Upper lobe of left lung (tissue), 6 donors: ENCODE data around the gene FCRLB. TPM values are rescaled to one million over a fixed set of nuclear protein-coding genes. Genes with fewer than 3 reads are reported as not detected.

ENCODE experiments used
- ATAC-seq, 2 donors: fragments of 200-7000 bp; cut with Tn5 transposase; one replicate each; pipeline ENCODE4 v1.9.1; 2022; ENCODE audit warnings: mild to moderate bottlenecking in 2 of 2, moderate library complexity in 2 of 2; ENCODE audit not compliant: low FRiP score in 2 of 2
- DNase-seq, 2 donors: peaks; one replicate each; pipeline ENCODE4 v3.0.0-alpha.2; 2019 to 2020
- H3K27ac ChIP-seq, 4 donors: fragments of 200-600 bp; sonication (generic); one replicate each; pipeline ENCODE4 v1.5.1; 2016 to 2019
- H3K27me3 ChIP-seq, 4 donors: fragments of 200-600 bp; sonication (generic); one replicate each; pipeline ENCODE4 v1.5.1; 2017 to 2019
- H3K36me3 ChIP-seq, 4 donors: fragments of 200-600 bp; sonication (generic); one replicate each; pipeline ENCODE4 v1.5.1; 2016 to 2019
- H3K4me1 ChIP-seq, 4 donors: fragments of 200-600 bp; sonication (generic); one replicate each; pipeline ENCODE4 v1.5.1; 2018 to 2019
- H3K4me3 ChIP-seq, 4 donors: fragments of 200-600 bp; sonication (generic); one replicate each; pipeline ENCODE4 v1.5.1; 2017 to 2019; ENCODE audit warnings: mild to moderate bottlenecking in 2 of 4, moderate library complexity in 1 of 4
- H3K9me3 ChIP-seq, 4 donors: fragments of 200-600 bp; sonication (generic); one replicate each; pipeline ENCODE4 v1.5.1; 2018 to 2019
- EP300 ChIP-seq, 4 donors: sonication (generic); formaldehyde crosslinking; IDR thresholded peaks; one replicate each; pipeline ENCODE4 v1.5.1; 2017; ENCODE audit warnings: antibody characterized with exemption in 4 of 4, control low read depth in 2 of 4
- POLR2A ChIP-seq, 4 donors: fragments of 450-650 bp; IDR thresholded peaks; one replicate each; pipeline ENCODE4 v1.5.1; 2016 to 2017; ENCODE audit warnings: antibody characterized with exemption in 4 of 4, mild to moderate bottlenecking in 2 of 4
- POLR2AphosphoS5 ChIP-seq, 2 donors: sonication (generic); formaldehyde crosslinking; IDR thresholded peaks; one replicate each; pipeline ENCODE4 v1.5.1; 2017; ENCODE audit warnings: antibody characterized with exemption in 2 of 2
- WGBS, 2 donors: methylation state at CpG; one replicate each; pipeline ENCODE4 v1.1.5; 2017 to 2018; 5-methylcytosine and 5-hydroxymethylcytosine counted together
- small RNA-seq, 4 donors: library from RNA; depleted of rRNA; stranded (forward); fragments of <200 nt; gene quantifications; one replicate each; pipeline ENCODE3, GENCODE V24; 2016
- total RNA-seq, 6 donors: library from RNA; depleted of rRNA in 4 of 6; stranded (reverse); fragments of >200 nt in 4 of 6; gene quantifications; one replicate each; pipeline versions ENCODE4 v1.1.0 to v1.2.1, GENCODE V29; 2016 to 2021
- TF ChIP-seq, protein P1 (sequence below), 6 experiments: fragments of 450-650 bp in 4 of 6; fragments of 200-600 bp in 2 of 6; sonication (generic) in 2 of 6; IDR thresholded peaks; one replicate each; pipeline ENCODE4 v1.5.1; 2016 to 2019; ENCODE audit warnings: antibody characterized with exemption in 6 of 6
- donor health status: DM: no; HTN: no; CAD: no; lungs with moderate emphysema.
- donor health status: DM: no; HTN: yes; CAD: no; lungs with severe emphysema.

The FCRLB gene
- total RNA-seq, 6 donors from 2014 or later = 1.4 to 2.1 (median 1.7) TPM; not detected in 3

- peak in 1 of 2 donors; percentile 79 for ATAC-seq
- DNase-seq = no peak
- TF ChIP-seq POLR2AphosphoS5 (IDR thresholded peaks at IDR 0.05) (no peak), POLR2A (IDR thresholded peaks at IDR 0.05) (peak in 1 of 4 donors; percentile 35)
These were observed 51.1 kb downstream of the FCRLB start for GRCh38 chr1:161772397-161772796.

GRCh38 chr1:161773791-161774190, 52.4 kb downstream of the FCRLB start:
- peaks cover 15 to 43% (median 21%) of the 10 kb centered on the region in 4 donors for H3K4me1 ChIP-seq
- H3K4me3 ChIP-seq = no peak overlapping the region
- no peaks in the 10 kb centered on the region for H3K36me3 ChIP-seq
- no peaks in the 10 kb centered on the region for H3K9me3 ChIP-seq
- no peak for DNase-seq
- no peak for ATAC-seq
- no peak for TF ChIP-seq POLR2AphosphoS5 (IDR thresholded peaks at IDR 0.05)
- TF ChIP-seq EP300 (IDR thresholded peaks at IDR 0.05) = no peak
- TF ChIP-seq, protein P1, sequence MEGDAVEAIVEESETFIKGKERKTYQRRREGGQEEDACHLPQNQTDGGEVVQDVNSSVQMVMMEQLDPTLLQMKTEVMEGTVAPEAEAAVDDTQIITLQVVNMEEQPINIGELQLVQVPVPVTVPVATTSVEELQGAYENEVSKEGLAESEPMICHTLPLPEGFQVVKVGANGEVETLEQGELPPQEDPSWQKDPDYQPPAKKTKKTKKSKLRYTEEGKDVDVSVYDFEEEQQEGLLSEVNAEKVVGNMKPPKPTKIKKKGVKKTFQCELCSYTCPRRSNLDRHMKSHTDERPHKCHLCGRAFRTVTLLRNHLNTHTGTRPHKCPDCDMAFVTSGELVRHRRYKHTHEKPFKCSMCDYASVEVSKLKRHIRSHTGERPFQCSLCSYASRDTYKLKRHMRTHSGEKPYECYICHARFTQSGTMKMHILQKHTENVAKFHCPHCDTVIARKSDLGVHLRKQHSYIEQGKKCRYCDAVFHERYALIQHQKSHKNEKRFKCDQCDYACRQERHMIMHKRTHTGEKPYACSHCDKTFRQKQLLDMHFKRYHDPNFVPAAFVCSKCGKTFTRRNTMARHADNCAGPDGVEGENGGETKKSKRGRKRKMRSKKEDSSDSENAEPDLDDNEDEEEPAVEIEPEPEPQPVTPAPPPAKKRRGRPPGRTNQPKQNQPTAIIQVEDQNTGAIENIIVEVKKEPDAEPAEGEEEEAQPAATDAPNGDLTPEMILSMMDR (IDR thresholded peaks at IDR 0.05) = no peak
- no peak for TF ChIP-seq POLR2A (IDR thresholded peaks at IDR 0.05)
- H3K27me3 ChIP-seq = no peaks in the 10 kb centered on the region
- H3K27ac ChIP-seq = no peak overlapping the region
- 47 to 49% methylated on average over 4 of the region's 4 CpGs for WGBS, 2 donors

More at GRCh38 chr1:161772397-161772796, 51.1 kb downstream of the FCRLB start:
- H3K9me3 ChIP-seq = no peaks in the 10 kb centered on the region
- H3K27me3 ChIP-seq = no peaks in the 10 kb centered on the region
- H3K4me3 ChIP-seq = no peak overlapping the region
- H3K4me1 ChIP-seq = peaks cover 25 to 56% (median 31%) of the 10 kb centered on the region in 4 donors
- H3K36me3 ChIP-seq = no peaks in the 10 kb centered on the region
- peak overlapping the region; percentile 10 to 72 (median 38) for H3K27ac ChIP-seq

DNA sequence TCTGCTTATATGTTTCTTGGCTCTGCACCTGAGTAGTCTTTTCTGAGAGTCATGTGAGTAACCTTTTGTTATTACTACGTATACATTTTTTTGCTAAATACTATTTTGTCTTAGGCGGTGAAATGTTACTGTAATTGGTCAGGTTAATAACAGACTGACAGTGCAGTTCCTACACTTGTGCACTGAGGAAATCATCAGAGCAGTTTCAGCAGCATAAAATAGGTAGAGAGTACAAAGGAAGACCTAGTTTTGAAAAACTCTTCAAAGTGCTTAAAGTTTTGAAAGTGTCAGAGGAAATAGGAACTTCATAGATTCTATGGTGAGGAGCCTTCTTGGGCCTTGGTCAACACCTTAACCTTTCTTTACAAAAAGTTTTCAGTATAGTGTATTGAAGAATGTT, 55.9 kb downstream of the FCRLB start:
- H3K27ac ChIP-seq = no peak overlapping the region
- WGBS, 2 donors = 80 to 94% methylated on average over 2 of the region's 2 CpGs
- TF ChIP-seq, protein P1 (IDR thresholded peaks at IDR 0.05) = no peak
- TF ChIP-seq POLR2A (IDR thresholded peaks at IDR 0.05) = no peak
- no peak for TF ChIP-seq EP300 (IDR thresholded peaks at IDR 0.05)
- TF ChIP-seq POLR2AphosphoS5 (IDR thresholded peaks at IDR 0.05) = no peak

More for the DNA sequence above, 55.9 kb downstream of the FCRLB start:
- Histone ChIP-seq H3K36me3 (peaks cover 0 to 14% (median 0%) of the 10 kb centered on the region in 4 donors), H3K4me1 (peaks cover 4 to 13% (median 9%) of the 10 kb centered on the region in 4 donors), H3K27me3 (no peaks in the 10 kb centered on the region), H3K4me3 (no peak overlapping the region), H3K9me3 (no peaks in the 10 kb centered on the region)
- ATAC-seq (no peak), DNase-seq (no peak)

Small RNAs within 50 kb of the gene (small RNA-seq; reads per million reads assigned to genes)
- 0 reads per million in 4 donors for gene RF00019
- 0 reads per million in 4 donors for gene RN7SL466P

Other genes starting within 250 kb of the FCRLB start
- 100 to 1,000 TPM in 4 of 6 donors, 10 to 100 TPM in 2; 94.6 to 273 (median 160) TPM for gene FCGR2A, start 216.1 kb upstream of the FCRLB start, total RNA-seq
- 10 to 100 TPM; 10.8 to 37.7 (median 15.9) TPM for gene HSPA6, start 197.0 kb upstream of the FCRLB start, total RNA-seq
- 100 to 1,000 TPM in 2 of 6 donors, 10 to 100 TPM in 4; 20.8 to 237 (median 82.8) TPM for gene FCGR3A, start 171.7 kb upstream of the FCRLB start, total RNA-seq
- 10 to 100 TPM in 5 of 6 donors, 1 to 10 TPM in 1; 6.3 to 59.2 (median 20.4) TPM for gene FCGR3B, start 90.4 kb upstream of the FCRLB start, total RNA-seq
- 10 to 100 TPM in 4 of 6 donors, 1 to 10 TPM in 2; 5.4 to 33.9 (median 22.0) TPM for gene FCGR2B, start 58.4 kb upstream of the FCRLB start, total RNA-seq
- gene FCRLA, start 14.3 kb upstream of the FCRLB start, total RNA-seq = 1 to 10 TPM in 2 of 6 donors, under 1 TPM in 1, not detected in 3; 0.52 to 1.2 (median 1.0) TPM
- 10 to 100 TPM in 5 of 6 donors, 1 to 10 TPM in 1; 4.6 to 29.0 (median 15.9) TPM for gene DUSP12, start 28.2 kb downstream of the FCRLB start, total RNA-seq
- 10 to 100 TPM; 14.2 to 36.7 (median 27.0) TPM for gene ATF6, start 44.8 kb downstream of the FCRLB start, total RNA-seq